Heart left ventricle (tissue), 16 donors: ENCODE measurements around the gene USP10. TPM values are rescaled to one million over a fixed set of nuclear protein-coding genes. Genes with fewer than 3 reads are reported as not detected.

Source experiments
- ATAC-seq, 4 donors: fragments of 200-7000 bp; cut with Tn5 transposase; one replicate each; pipeline ENCODE4 v1.9.1; 2020 to 2022; ENCODE audit warnings: moderate library complexity in 4 of 4, mild to moderate bottlenecking in 3 of 4, moderate number of reproducible peaks in 1 of 4
- DNase-seq, 5 donors: peaks; one replicate each; pipeline ENCODE4 v3.0.0-alpha.2; 2020
- H3K27ac ChIP-seq, 12 donors: fragments of 200-600 bp; sonication (generic) in 4 of 12; one replicate each; pipeline versions ENCODE4 v1.5.0 to v1.8.0; 2016 to 2022; ENCODE audit warnings: mild to moderate bottlenecking in 2 of 12
- H3K27me3 ChIP-seq, 9 donors: fragments of 200-600 bp; sonication (generic) in 2 of 9; one replicate each; pipeline versions ENCODE4 v1.5.1 to v1.8.0; 2016 to 2022; ENCODE audit warnings: mild to moderate bottlenecking in 3 of 9
- H3K36me3 ChIP-seq, 9 donors: fragments of 200-600 bp; sonication (generic) in 2 of 9; one replicate each; pipeline versions ENCODE4 v1.5.0 to v1.8.0; 2018 to 2022; ENCODE audit warnings: mild to moderate bottlenecking in 2 of 9
- H3K4me1 ChIP-seq, 12 donors: fragments of 200-600 bp; sonication (generic) in 4 of 12; one replicate each; pipeline versions ENCODE4 v1.5.0 to v1.8.0; 2016 to 2022; ENCODE audit warnings: mild to moderate bottlenecking in 3 of 12
- H3K4me3 ChIP-seq, 12 donors: fragments of 200-600 bp; sonication (generic) in 4 of 12; one replicate each; pipeline versions ENCODE4 v1.5.0 to v1.8.0; 2017 to 2022; ENCODE audit warnings: mild to moderate bottlenecking in 9 of 12, moderate library complexity in 4 of 12
- H3K9me3 ChIP-seq, 12 donors: fragments of 200-600 bp; sonication (generic) in 4 of 12; one replicate each; pipeline versions ENCODE4 v1.5.0 to v1.8.0; 2016 to 2022; ENCODE audit warnings: mild to moderate bottlenecking in 1 of 12
- POLR2A ChIP-seq, 2 donors: fragments of 450-650 bp; IDR thresholded peaks; one replicate each; pipeline ENCODE4 v1.6.1; 2017; ENCODE audit warnings: antibody characterized with exemption in 2 of 2, mild to moderate bottlenecking in 2 of 2, moderate library complexity in 2 of 2
- WGBS, 4 donors: extraction: QIAGEN DNeasy Blood & Tissue Kit in 2 of 4; methylation state at CpG; one replicate each; pipeline versions ENCODE4 v1.1.5 to v1.1.7; 2013 to 2018; 5-methylcytosine and 5-hydroxymethylcytosine counted together
- intact Hi-C, 10 donors: fragments of 100-400 bp; cut with DNase I; formaldehyde crosslinking; loops; one replicate each; pipeline versions ENCODE4 v1.11.1 to v1.14.2; 2022
- polyA plus RNA-seq, 2 donors: library from polyadenylated mRNA; stranded (reverse); fragments of 200-250 nt; gene quantifications; one replicate each; pipeline ENCODE4 v1.2.3, GENCODE V29; 2013
- total RNA-seq, 9 donors: library from RNA; depleted of rRNA in 2 of 9; stranded (reverse); fragments of >200 nt in 2 of 9; fragmentation: NEBNext Ultra II Directional in 3 of 9; extraction: Animal tissue kit (Norgen Biotek cat#: 25700) in 3 of 9; gene quantifications; one replicate each; pipeline versions ENCODE4 v1.1.0 to v1.2.4, GENCODE V29; 2016 to 2023
- TF ChIP-seq, protein P1 (sequence below), 12 donors: fragments of 200-600 bp; sonication (generic) in 4 of 12; IDR thresholded peaks; one replicate each; pipeline versions ENCODE4 v1.5.0 to v1.8.0; 2018 to 2022; ENCODE audit warnings: antibody characterized with exemption in 12 of 12, mild to moderate bottlenecking in 5 of 12
- donor health status: ischemic (EF 13 %, LVEDD 7.1; RV severe dilation, severe dysfunction).
- donor health status: healthy with polysubstance abuse.
- donor health status: DM: no; HTN: yes; CAD: no.
- donor health status: DM: no; HTN: no; CAD: no.
- donor health status: ischemic (EF 25% LVEDD 6.9; RV normal size, moderate dysfunction).
- donor health status: ischemic (EF 25% LVEDD 5.7; RV mildly dilated, moderate dysfunction).
- donor health status: healthy.
- donor health status: DM: yes; HTN: yes; CAD: no.
- donor health status: ischemic (EF 35%, LVEDD 5.7; RV mildly dilated, moderate dysfunction).
- donor health status: nonischemic (EF 11% LVEDD 7.7; RV severe dilation, severe dysfunction).
- donor health status: DM: yes; HTN: yes; CAD: no.
- donor health status: PGD.
- donor health status: ischemic (EF 29% LVEDD 5.4; RV normal size, mild dysfunction).
- donor health status: nonischemic (EF 23%, LVEDD 6.1; RV moderate dilation, normal function).

The USP10 gene
- total and polyA plus RNA-seq, 11 donors: 17.8 to 73.5 (median 61.6) TPM

- no peak for ATAC-seq
- peaks cover 0 to 5% (median 0%) of the 10 kb centered on the region in 12 donors for H3K4me1 ChIP-seq
- TF ChIP-seq, protein P1, sequence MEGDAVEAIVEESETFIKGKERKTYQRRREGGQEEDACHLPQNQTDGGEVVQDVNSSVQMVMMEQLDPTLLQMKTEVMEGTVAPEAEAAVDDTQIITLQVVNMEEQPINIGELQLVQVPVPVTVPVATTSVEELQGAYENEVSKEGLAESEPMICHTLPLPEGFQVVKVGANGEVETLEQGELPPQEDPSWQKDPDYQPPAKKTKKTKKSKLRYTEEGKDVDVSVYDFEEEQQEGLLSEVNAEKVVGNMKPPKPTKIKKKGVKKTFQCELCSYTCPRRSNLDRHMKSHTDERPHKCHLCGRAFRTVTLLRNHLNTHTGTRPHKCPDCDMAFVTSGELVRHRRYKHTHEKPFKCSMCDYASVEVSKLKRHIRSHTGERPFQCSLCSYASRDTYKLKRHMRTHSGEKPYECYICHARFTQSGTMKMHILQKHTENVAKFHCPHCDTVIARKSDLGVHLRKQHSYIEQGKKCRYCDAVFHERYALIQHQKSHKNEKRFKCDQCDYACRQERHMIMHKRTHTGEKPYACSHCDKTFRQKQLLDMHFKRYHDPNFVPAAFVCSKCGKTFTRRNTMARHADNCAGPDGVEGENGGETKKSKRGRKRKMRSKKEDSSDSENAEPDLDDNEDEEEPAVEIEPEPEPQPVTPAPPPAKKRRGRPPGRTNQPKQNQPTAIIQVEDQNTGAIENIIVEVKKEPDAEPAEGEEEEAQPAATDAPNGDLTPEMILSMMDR (IDR thresholded peaks at IDR 0.05): no peak
- TF ChIP-seq POLR2A (IDR thresholded peaks at IDR 0.05): no peak
- WGBS, 4 donors: 74 to 89% (median 86%) methylated on average over 3 of the region's 3 CpGs
- no peak overlapping the region for H3K4me3 ChIP-seq
- no peak overlapping the region for H3K27ac ChIP-seq
- intact Hi-C loops: loop anchor here in 8 of 10 donors (2.0 to 10.0 kb wide), 5 partner anchors 25 to 301 kb away; partner anchors contain the start of gene USP10 (in 1 of the 8)
- H3K36me3 ChIP-seq: peaks cover 0 to 3% (median 0%) of the 10 kb centered on the region in 9 donors
- H3K27me3 ChIP-seq: no peaks in the 10 kb centered on the region
- no peaks in the 10 kb centered on the region for H3K9me3 ChIP-seq
- DNase-seq: no peak
Observed at GRCh38 chr16:84673561-84673960, 26.2 kb upstream of the USP10 start.

DNA sequence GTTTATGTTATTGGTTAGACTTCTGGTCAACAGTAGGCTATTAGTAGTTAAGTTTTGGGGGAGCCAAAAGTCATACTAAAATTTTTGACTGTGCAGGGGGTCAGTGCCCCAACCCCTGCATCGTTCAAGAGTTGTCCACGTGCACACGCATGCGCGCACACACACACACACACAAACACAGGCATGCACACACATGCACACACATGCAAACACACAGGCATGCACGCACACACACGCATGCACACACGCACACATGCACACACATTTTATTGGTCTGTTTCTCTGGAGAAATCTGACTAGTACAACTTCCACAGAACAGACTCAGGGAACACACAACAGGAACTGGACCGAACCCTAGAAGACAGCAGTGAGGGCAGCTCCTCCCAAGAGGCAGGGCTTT is 24.4 kb upstream of the USP10 start:
- Histone ChIP-seq H3K27me3 (no peaks in the 10 kb centered on the region), H3K4me1 (peaks cover 0 to 5% (median 0%) of the 10 kb centered on the region in 12 donors), H3K27ac (no peak overlapping the region), H3K4me3 (no peak overlapping the region), H3K36me3 (no peaks in the 10 kb centered on the region), H3K9me3 (no peaks in the 10 kb centered on the region)
- TF ChIP-seq, protein P1 (IDR thresholded peaks at IDR 0.05): no peak
- TF ChIP-seq POLR2A (IDR thresholded peaks at IDR 0.05): no peak
- no peak for DNase-seq
- intact Hi-C loops: loop anchor here in 1 of 10 donors (10.0 kb wide), 1 partner anchor 299 kb away; no protein-coding TSS in a partner anchor
- WGBS, 4 donors: 85 to 95% (median 91%) methylated on average over 9 of the region's 9 CpGs
- no peak for ATAC-seq

DNA sequence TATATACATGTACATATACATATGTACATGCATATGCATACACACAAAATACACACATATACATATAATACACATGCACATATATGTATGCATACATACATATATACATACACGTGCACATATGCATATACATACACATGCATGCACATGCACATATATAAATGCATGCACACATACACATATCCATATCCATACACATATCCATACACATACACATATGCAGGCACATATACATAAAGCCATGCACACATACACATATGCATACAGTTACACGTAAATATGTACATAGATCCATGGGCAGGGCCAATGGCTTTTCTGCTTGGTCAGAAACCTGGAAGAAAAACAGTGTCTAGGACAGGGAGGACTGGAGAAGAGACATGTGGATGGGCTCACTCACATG is 23.9 kb upstream of the USP10 start:
- no peak for DNase-seq
- intact Hi-C loops: loop anchor here in 1 of 10 donors (10.0 kb wide), 1 partner anchor 299 kb away; no protein-coding TSS in a partner anchor
- no peak for TF ChIP-seq POLR2A (IDR thresholded peaks at IDR 0.05)
- TF ChIP-seq, protein P1 (IDR thresholded peaks at IDR 0.05): no peak
- 92 to 95% (median 93%) methylated on average over 2 of the region's 2 CpGs for WGBS, 4 donors
- no peak for ATAC-seq
- H3K4me3 ChIP-seq: no peak overlapping the region
- H3K27ac ChIP-seq: no peak overlapping the region
- no peaks in the 10 kb centered on the region for H3K9me3 ChIP-seq
- no peaks in the 10 kb centered on the region for H3K27me3 ChIP-seq
- H3K4me1 ChIP-seq: peaks cover 0 to 5% (median 0%) of the 10 kb centered on the region in 12 donors
- H3K36me3 ChIP-seq: no peaks in the 10 kb centered on the region

- H3K4me1 ChIP-seq: peaks cover 0 to 4% (median 0%) of the 10 kb centered on the region in 12 donors
- intact Hi-C loops: loop anchor here in 1 of 10 donors (10.0 kb wide), 1 partner anchor 298 kb away; no protein-coding TSS in a partner anchor
- ATAC-seq (no peak), DNase-seq (no peak)
- peaks cover 0 to 3% (median 0%) of the 10 kb centered on the region in 9 donors for H3K27me3 ChIP-seq
- H3K9me3 ChIP-seq: no peaks in the 10 kb centered on the region
- no peaks in the 10 kb centered on the region for H3K36me3 ChIP-seq
- 73 to 82% (median 75%) methylated on average over 13 to 14 of the region's 14 CpGs for WGBS, 4 donors
- TF ChIP-seq, protein P1 (IDR thresholded peaks at IDR 0.05): no peak
- no peak for TF ChIP-seq POLR2A (IDR thresholded peaks at IDR 0.05)
- no peak overlapping the region for H3K27ac ChIP-seq
- no peak overlapping the region for H3K4me3 ChIP-seq
Observed at GRCh38 chr16:84677017-84677803, 22.6 kb upstream of the USP10 start.
